SK-N-MC (cell line): ENCODE measurements around the gene NEUROG3.

Experiments
- EZH2 ChIP-seq: fragments of 200-600 bp; sonication (generic); IDR thresholded peaks from one replicate; pipeline ENCODE4 v1.6.1; 2017; ENCODE audit warnings: antibody characterized with exemption
- FOXP2 ChIP-seq: optimal IDR thresholded peaks from 2 replicates; pipeline ENCODE3; 2011; ENCODE audit warnings: mild to moderate bottlenecking, moderate library complexity; ENCODE audit not compliant: insufficient read depth; ENCODE audit errors: extremely low read length, control extremely low read depth
- POLR2AphosphoS5 ChIP-seq: IDR thresholded peaks from 2 replicates; pipeline ENCODE4 v1.6.1; 2012; ENCODE audit warnings: mild to moderate bottlenecking, low read depth, low read length, borderline replicate concordance

DNA sequence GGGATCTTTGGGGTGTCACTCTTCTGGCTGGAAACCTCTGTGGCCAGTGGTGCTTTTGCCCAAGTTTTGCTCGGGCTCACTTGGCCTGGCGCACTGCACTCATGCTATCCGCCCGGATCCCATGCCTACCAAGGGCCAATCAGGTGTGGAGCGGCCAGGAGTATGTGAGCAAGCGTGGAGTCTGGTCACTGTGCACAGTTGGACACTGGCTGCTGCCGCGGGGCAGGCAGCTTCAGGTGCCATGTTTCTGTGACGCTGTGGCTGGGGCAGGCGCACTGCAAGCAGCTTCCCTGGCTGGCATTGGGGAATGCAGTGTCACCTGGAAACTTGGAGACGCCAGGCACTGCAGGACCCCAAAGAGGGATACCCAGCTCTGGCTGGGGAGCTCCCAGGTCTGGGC is 45.3 kb downstream of the NEUROG3 start:
- TF ChIP-seq EZH2 (no peak), POLR2AphosphoS5 (no peak), FOXP2 (no peak)
